Colonic mucosa (tissue), 4 donors: ENCODE data around the gene VILL. TPM values are rescaled to one million over a fixed set of nuclear protein-coding genes. Genes with fewer than 3 reads are reported as not detected.

ENCODE experiments used
- DNase-seq: peaks from one replicate; pipeline ENCODE4 v3.0.0-alpha.2; 2020
- H3K27ac ChIP-seq: fragments of 200-600 bp; one replicate; pipeline ENCODE4 v1.8.0; 2021
- H3K27me3 ChIP-seq: fragments of 200-600 bp; one replicate; pipeline ENCODE4 v1.8.0; 2021
- H3K36me3 ChIP-seq: fragments of 200-600 bp; one replicate; pipeline ENCODE4 v1.8.0; 2021
- H3K4me1 ChIP-seq: fragments of 200-600 bp; one replicate; pipeline ENCODE4 v1.8.0; 2021; ENCODE audit warnings: mild to moderate bottlenecking
- H3K4me3 ChIP-seq: fragments of 200-600 bp; one replicate; pipeline ENCODE4 v1.8.0; 2021
- H3K9ac ChIP-seq, 2 donors: one replicate each; pipeline ENCODE4 v1.7.0; 2013; ENCODE audit warnings: control low read depth in 2 of 2, low read depth in 2 of 2, low read length in 2 of 2
- H3K9me3 ChIP-seq: fragments of 200-600 bp; one replicate; pipeline ENCODE4 v1.8.0; 2021
- CTCF ChIP-seq: fragments of 200-600 bp; IDR thresholded peaks from one replicate; pipeline ENCODE4 v1.8.0; 2022; ENCODE audit warnings: antibody characterized with exemption, mild to moderate bottlenecking
- intact Hi-C: fragments of 100-400 bp; cut with DNase I; formaldehyde crosslinking; loops from one replicate; pipeline ENCODE4 v1.14.1; 2022
- total RNA-seq, 2 donors: library from RNA; stranded (reverse); fragmentation: NEBNext Ultra II Directional in 1 of 2; extraction: Animal tissue kit (Norgen Biotek cat#: 25700) in 1 of 2; gene quantifications; one replicate each; pipeline ENCODE4 v1.2.1, GENCODE V29; 2021
- donor health status: healthy.
- donor health status: DM: no; HTN: no; CAD: no.
- donor health status: DM: no; HTN: no; CAD: no.

The VILL gene
- total RNA-seq, 2 donors from 2014 or later, result 155 to 166 TPM

- intact Hi-C loops, result no loop called here
- no peaks in the 10 kb centered on the region for H3K27me3 ChIP-seq
- DNase-seq, result no peak
- no peaks in the 10 kb centered on the region for H3K9me3 ChIP-seq
- no peaks in the 10 kb centered on the region for H3K36me3 ChIP-seq
- H3K9ac ChIP-seq, result no peak overlapping the region
- no peak overlapping the region for H3K4me3 ChIP-seq
- TF ChIP-seq CTCF, result no peak
- H3K4me1 ChIP-seq, result peaks cover 22% of the 10 kb centered on the region
- no peak overlapping the region for H3K27ac ChIP-seq
Measured at GRCh38 chr3:37984051-37984450, 6.5 kb upstream of the VILL start.

GRCh38 chr3:37984596-37984995 lies 6.0 kb upstream of the VILL start:
- Histone ChIP-seq H3K27ac (no peak overlapping the region), H3K9ac (peak overlapping the region in 1 of 2 donors; percentile 71), H3K27me3 (no peaks in the 10 kb centered on the region), H3K4me1 (peaks cover 22% of the 10 kb centered on the region), H3K36me3 (no peaks in the 10 kb centered on the region), H3K4me3 (no peak overlapping the region), H3K9me3 (no peaks in the 10 kb centered on the region)
- TF ChIP-seq CTCF, result no peak
- intact Hi-C loops, result no loop called here
- no peak for DNase-seq

GRCh38 chr3:37985637-37986320 lies 4.8 kb upstream of the VILL start:
- Histone ChIP-seq H3K9ac (peak overlapping the region; percentile 15 to 71), H3K36me3 (no peaks in the 10 kb centered on the region), H3K4me1 (peaks cover 22% of the 10 kb centered on the region), H3K4me3 (no peak overlapping the region), H3K27ac (peak overlapping the region; percentile 91), H3K9me3 (no peaks in the 10 kb centered on the region), H3K27me3 (no peaks in the 10 kb centered on the region)
- no peak for TF ChIP-seq CTCF
- DNase-seq, result peak; percentile 84
- intact Hi-C loops, result no loop called here

- no peaks in the 10 kb centered on the region for H3K36me3 ChIP-seq
- intact Hi-C loops, result no loop called here
- peak; percentile 96 for DNase-seq
- H3K4me1 ChIP-seq, result peaks cover 22% of the 10 kb centered on the region
- H3K4me3 ChIP-seq, result no peak overlapping the region
- H3K9ac ChIP-seq, result peak overlapping the region; percentile 56 to 71
- no peaks in the 10 kb centered on the region for H3K9me3 ChIP-seq
- no peaks in the 10 kb centered on the region for H3K27me3 ChIP-seq
- H3K27ac ChIP-seq, result peak overlapping the region; percentile 91
- TF ChIP-seq CTCF, result no peak
Measured at GRCh38 chr3:37986479-37987314, 3.9 kb upstream of the VILL start.

- TF ChIP-seq CTCF, result no peak
- intact Hi-C loops, result no loop called here
- Histone ChIP-seq H3K27ac (peak overlapping the region; percentile 91), H3K4me1 (peaks cover 22% of the 10 kb centered on the region), H3K36me3 (no peaks in the 10 kb centered on the region), H3K9ac (peak overlapping the region; percentile 56 to 71), H3K9me3 (no peaks in the 10 kb centered on the region), H3K27me3 (no peaks in the 10 kb centered on the region), H3K4me3 (no peak overlapping the region)
- DNase-seq, result peak; percentile 67
Measured at GRCh38 chr3:37987315-37987697, 3.3 kb upstream of the VILL start.
